ENCODE results near the gene PRKCD.
A peak's percentile ranks its signal among the peaks of the same experiment; 100 is the strongest.

Gene PRKCD

DNA sequence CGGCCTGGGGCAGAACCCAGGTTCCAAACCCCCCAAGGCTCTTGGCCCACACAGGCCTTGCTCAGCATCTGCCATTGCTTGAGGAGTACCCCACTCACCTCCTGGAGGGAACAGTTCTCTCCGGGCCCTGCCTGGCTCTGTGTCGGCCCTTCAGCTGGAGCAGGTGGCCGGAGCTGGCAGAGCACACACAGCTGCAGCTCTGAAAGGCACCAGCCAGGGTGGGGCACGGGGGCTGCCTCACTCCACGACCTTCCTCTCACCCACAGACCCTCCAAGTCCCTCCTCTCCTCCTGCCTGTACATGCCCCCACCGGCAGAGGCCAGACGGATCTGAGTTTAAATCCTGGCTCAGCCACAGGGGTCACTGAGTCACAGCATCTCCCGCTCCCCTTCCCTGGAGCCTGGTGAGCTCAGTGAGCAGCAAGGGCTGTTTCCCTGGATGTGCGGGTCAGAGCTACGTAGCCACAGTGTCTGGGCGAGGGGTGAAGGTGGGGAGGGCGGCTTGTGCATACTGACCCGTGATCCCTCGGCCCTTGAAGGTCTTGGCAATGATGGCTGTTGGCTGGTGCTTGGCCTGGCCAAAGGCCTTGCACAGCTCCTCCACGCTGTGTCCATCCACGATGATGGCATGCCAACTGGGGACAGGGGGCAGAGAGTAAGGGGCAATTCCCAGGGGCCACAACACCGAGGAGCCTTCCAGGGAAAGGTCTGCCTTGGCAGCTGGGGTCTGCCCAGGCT, 71.8 kb downstream of the PRKCD start:
- H3K27ac ChIP-seq (replicated peaks; ENCODE audit: low read length): no peak overlapping the region
- H3K4me1 ChIP-seq (ENCODE audit: control insufficient read depth in 2 of 2, insufficient read depth in 1 of 2, low read depth in 1 of 2, low read length in 2 of 2): peaks cover 0 to 5% of the 10 kb centered on the region in 2 donors
- H2AK5ac ChIP-seq (ENCODE audit: low read depth, low read length): no peak overlapping the region
- H3K27me3 ChIP-seq (ENCODE audit: control insufficient read depth in 3 of 3, insufficient read depth in 3 of 3, low read depth in 1 of 3, low read length in 3 of 3): no peaks in the 10 kb centered on the region
- no peak overlapping the region for H2BK120ac ChIP-seq (ENCODE audit: low read depth, low read length)
- no peak overlapping the region for H2BK12ac ChIP-seq (ENCODE audit: low read length)
- H2BK15ac ChIP-seq (ENCODE audit: low read length): no peak overlapping the region
- no peak overlapping the region for H4K8ac ChIP-seq (ENCODE audit: low read depth, low read length)
- H3K4me3 ChIP-seq (ENCODE audit: low read length in 2 of 2): peak overlapping the region in 1 of 2 donors; percentile 13
- peaks cover 83 to 98% of the 10 kb centered on the region in 2 donors for H3K36me3 ChIP-seq (replicated peaks in 1 of 2; ENCODE audit: control insufficient read depth in 2 of 2, insufficient read depth in 2 of 2, low read length in 2 of 2)
- H4K91ac ChIP-seq (ENCODE audit: low read depth, low read length, poor library complexity): no peak overlapping the region
- H3K9me3 ChIP-seq (replicated peaks in 1 of 2; ENCODE audit: control insufficient read depth in 2 of 2, insufficient read depth in 1 of 2, low read depth in 1 of 2, low read length in 2 of 2): peaks cover 0 to 1% of the 10 kb centered on the region in 2 donors
- peak overlapping the region; percentile 46 for H3K18ac ChIP-seq (ENCODE audit: low read length)
- H3K4ac ChIP-seq (ENCODE audit: low read length): no peak overlapping the region
- no peak overlapping the region for H2AFZ ChIP-seq (ENCODE audit: low read length)
- peaks cover 8% of the 10 kb centered on the region for H3K79me1 ChIP-seq (ENCODE audit: low read depth, low read length)
- WGBS, 2 donors (ENCODE audit: extremely low coverage in 2 of 2, insufficient read length in 2 of 2, insufficient replicate concordance in 1 of 2): no CpG with 5 or more reads among the region's 18 CpGs
- no peak for DNase-seq (ENCODE audit: low spot score)
- peak overlapping the region; percentile 74 for H3K9ac ChIP-seq (ENCODE audit: low read depth, low read length, poor library complexity)
- peak overlapping the region; percentile 70 for H3K23ac ChIP-seq (ENCODE audit: low read depth, low read length, poor library complexity)
- H2BK5ac ChIP-seq (ENCODE audit: low read length): peak overlapping the region; percentile 72
- peak overlapping the region; percentile 41 for H3K14ac ChIP-seq (ENCODE audit: low read length)
- H3K4me2 ChIP-seq (ENCODE audit: insufficient read depth, low read length, poor library complexity, severe bottlenecking): no peak overlapping the region

DNA sequence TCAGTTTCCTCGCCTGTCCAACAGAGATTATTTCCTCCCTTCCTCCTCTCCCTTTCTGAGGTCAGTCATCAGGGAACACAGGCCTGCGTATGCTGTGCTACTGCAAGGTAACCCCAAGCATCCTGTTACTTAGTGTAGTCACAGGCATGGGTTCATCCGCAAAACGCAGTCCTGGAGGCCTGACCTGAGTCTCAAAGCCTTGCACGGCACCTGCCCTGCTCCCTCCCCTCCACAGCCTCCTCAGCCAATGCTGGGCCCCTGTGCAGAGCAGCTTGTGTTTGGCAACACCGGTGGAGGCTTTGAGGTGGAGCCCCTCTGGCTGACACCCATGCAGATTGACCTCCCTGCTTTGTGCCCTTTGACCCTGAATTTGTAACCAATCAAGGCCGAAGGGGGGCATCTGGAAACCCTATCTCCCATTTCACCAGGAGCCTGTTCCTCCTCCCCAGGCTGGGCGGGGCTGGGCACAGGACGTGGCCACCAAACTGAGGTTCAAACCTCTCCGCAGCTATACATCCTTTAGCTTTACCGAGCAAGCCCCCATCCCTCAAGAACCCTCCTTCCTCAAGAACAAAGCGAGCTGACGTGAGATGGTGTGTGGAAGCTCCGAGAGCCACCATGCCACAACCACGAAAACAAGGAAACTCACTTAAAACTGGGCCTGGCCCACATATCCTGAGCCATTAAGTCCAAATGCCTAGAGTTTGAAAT, 73.3 kb downstream of the PRKCD start:
- H3K23ac ChIP-seq (ENCODE audit: low read depth, low read length, poor library complexity): peak overlapping the region; percentile 17
- H4K91ac ChIP-seq (ENCODE audit: low read depth, low read length, poor library complexity): no peak overlapping the region
- H3K18ac ChIP-seq (ENCODE audit: low read length): no peak overlapping the region
- H4K8ac ChIP-seq (ENCODE audit: low read depth, low read length): no peak overlapping the region
- peaks cover 0 to 5% of the 10 kb centered on the region in 2 donors for H3K4me1 ChIP-seq (ENCODE audit: control insufficient read depth in 2 of 2, insufficient read depth in 1 of 2, low read depth in 1 of 2, low read length in 2 of 2)
- no peak overlapping the region for H2BK12ac ChIP-seq (ENCODE audit: low read length)
- no peak overlapping the region for H2BK120ac ChIP-seq (ENCODE audit: low read depth, low read length)
- H3K9me3 ChIP-seq (replicated peaks in 1 of 2; ENCODE audit: control insufficient read depth in 2 of 2, insufficient read depth in 1 of 2, low read depth in 1 of 2, low read length in 2 of 2): peaks cover 0 to 1% of the 10 kb centered on the region in 2 donors
- peak overlapping the region; percentile 6 for H2BK5ac ChIP-seq (ENCODE audit: low read length)
- no peak overlapping the region for H3K27ac ChIP-seq (replicated peaks; ENCODE audit: low read length)
- no peak overlapping the region for H3K4ac ChIP-seq (ENCODE audit: low read length)
- H2BK15ac ChIP-seq (ENCODE audit: low read length): no peak overlapping the region
- H2AFZ ChIP-seq (ENCODE audit: low read length): no peak overlapping the region
- peaks cover 8% of the 10 kb centered on the region for H3K79me1 ChIP-seq (ENCODE audit: low read depth, low read length)
- H2AK5ac ChIP-seq (ENCODE audit: low read depth, low read length): no peak overlapping the region
- no peak for DNase-seq (ENCODE audit: low spot score)
- H3K27me3 ChIP-seq (ENCODE audit: control insufficient read depth in 3 of 3, insufficient read depth in 3 of 3, low read depth in 1 of 3, low read length in 3 of 3): no peaks in the 10 kb centered on the region
- peaks cover 76 to 98% of the 10 kb centered on the region in 2 donors for H3K36me3 ChIP-seq (replicated peaks in 1 of 2; ENCODE audit: control insufficient read depth in 2 of 2, insufficient read depth in 2 of 2, low read length in 2 of 2)
- H3K4me3 ChIP-seq (ENCODE audit: low read length in 2 of 2): no peak overlapping the region
- no peak overlapping the region for H3K14ac ChIP-seq (ENCODE audit: low read length)
- no peak overlapping the region for H3K4me2 ChIP-seq (ENCODE audit: insufficient read depth, low read length, poor library complexity, severe bottlenecking)
- WGBS, 2 donors (ENCODE audit: extremely low coverage in 2 of 2, insufficient read length in 2 of 2, insufficient replicate concordance in 1 of 2): no CpG with 5 or more reads among the region's 15 CpGs
- H3K9ac ChIP-seq (ENCODE audit: low read depth, low read length, poor library complexity): peak overlapping the region; percentile 53

DNA sequence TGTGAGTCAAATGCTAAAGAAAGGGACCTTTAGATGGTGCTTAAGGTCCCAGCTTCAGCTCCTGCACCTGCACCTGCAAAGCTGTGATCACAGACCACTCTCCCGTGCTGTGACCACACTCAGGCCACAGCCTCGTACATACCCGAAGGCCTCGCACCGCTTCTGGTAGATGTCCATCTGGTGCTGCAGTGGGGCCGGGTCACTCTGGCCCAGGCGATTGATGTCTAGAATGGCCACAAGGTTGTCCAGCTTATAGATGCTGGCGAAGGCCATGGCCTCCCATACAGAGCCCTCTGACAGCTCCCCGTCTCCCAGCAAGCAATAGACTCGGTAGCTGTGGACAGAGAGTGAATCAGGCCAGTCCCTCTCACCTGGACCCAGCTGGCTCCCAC, 73.8 kb downstream of the PRKCD start:
- no CpG with 5 or more reads among the region's 10 CpGs for WGBS, 2 donors (ENCODE audit: extremely low coverage in 2 of 2, insufficient read length in 2 of 2, insufficient replicate concordance in 1 of 2)
- H4K91ac ChIP-seq (ENCODE audit: low read depth, low read length, poor library complexity): no peak overlapping the region
- no peak overlapping the region for H3K27ac ChIP-seq (replicated peaks; ENCODE audit: low read length)
- H2BK120ac ChIP-seq (ENCODE audit: low read depth, low read length): no peak overlapping the region
- no peak for DNase-seq (ENCODE audit: low spot score)
- peaks cover 0 to 1% of the 10 kb centered on the region in 2 donors for H3K9me3 ChIP-seq (replicated peaks in 1 of 2; ENCODE audit: control insufficient read depth in 2 of 2, insufficient read depth in 1 of 2, low read depth in 1 of 2, low read length in 2 of 2)
- H3K27me3 ChIP-seq (ENCODE audit: control insufficient read depth in 3 of 3, insufficient read depth in 3 of 3, low read depth in 1 of 3, low read length in 3 of 3): no peaks in the 10 kb centered on the region
- H3K36me3 ChIP-seq (replicated peaks in 1 of 2; ENCODE audit: control insufficient read depth in 2 of 2, insufficient read depth in 2 of 2, low read length in 2 of 2): peaks cover 75 to 98% of the 10 kb centered on the region in 2 donors
- H4K8ac ChIP-seq (ENCODE audit: low read depth, low read length): no peak overlapping the region
- H3K4ac ChIP-seq (ENCODE audit: low read length): no peak overlapping the region
- no peak overlapping the region for H2AFZ ChIP-seq (ENCODE audit: low read length)
- H2AK5ac ChIP-seq (ENCODE audit: low read depth, low read length): no peak overlapping the region
- H3K4me3 ChIP-seq (ENCODE audit: low read length in 2 of 2): no peak overlapping the region
- H3K23ac ChIP-seq (ENCODE audit: low read depth, low read length, poor library complexity): no peak overlapping the region
- no peak overlapping the region for H3K14ac ChIP-seq (ENCODE audit: low read length)
- H3K18ac ChIP-seq (ENCODE audit: low read length): no peak overlapping the region
- H3K79me1 ChIP-seq (ENCODE audit: low read depth, low read length): peaks cover 9% of the 10 kb centered on the region
- no peak overlapping the region for H2BK15ac ChIP-seq (ENCODE audit: low read length)
- H2BK5ac ChIP-seq (ENCODE audit: low read length): no peak overlapping the region
- H3K9ac ChIP-seq (ENCODE audit: low read depth, low read length, poor library complexity): no peak overlapping the region
- no peak overlapping the region for H3K4me2 ChIP-seq (ENCODE audit: insufficient read depth, low read length, poor library complexity, severe bottlenecking)
- no peak overlapping the region for H2BK12ac ChIP-seq (ENCODE audit: low read length)
- H3K4me1 ChIP-seq (ENCODE audit: control insufficient read depth in 2 of 2, insufficient read depth in 1 of 2, low read depth in 1 of 2, low read length in 2 of 2): peaks cover 0 to 5% of the 10 kb centered on the region in 2 donors

DNA sequence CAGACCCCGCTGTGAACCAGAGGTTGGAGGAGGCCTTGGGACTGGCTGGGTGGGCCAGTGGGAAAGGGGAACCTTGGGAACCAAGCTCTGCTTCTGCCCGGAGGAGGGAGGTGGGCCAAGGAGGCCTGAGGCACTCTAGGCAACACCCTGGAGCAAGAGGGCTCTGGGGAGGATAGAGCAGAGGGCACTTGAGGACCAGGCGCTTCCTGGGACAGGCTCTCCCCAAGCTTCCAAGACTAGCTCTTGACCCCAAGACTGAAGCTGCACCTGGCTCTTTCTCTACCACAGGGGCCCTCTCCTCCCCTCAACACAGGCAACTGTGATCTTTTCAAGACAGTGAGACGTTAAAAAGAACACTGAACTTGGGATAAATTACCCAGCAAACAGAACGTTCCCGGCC, 74.5 kb downstream of the PRKCD start:
- Histone ChIP-seq H3K27ac (replicated peaks; ENCODE audit: low read length) (no peak overlapping the region), H4K91ac (ENCODE audit: low read depth, low read length, poor library complexity) (no peak overlapping the region)

More for the DNA sequence above, 74.5 kb downstream of the PRKCD start:
- H3K4me1 ChIP-seq (ENCODE audit: control insufficient read depth in 2 of 2, insufficient read depth in 1 of 2, low read depth in 1 of 2, low read length in 2 of 2): peaks cover 0 to 5% of the 10 kb centered on the region in 2 donors
- no peak overlapping the region for H3K18ac ChIP-seq (ENCODE audit: low read length)
- H4K8ac ChIP-seq (ENCODE audit: low read depth, low read length): no peak overlapping the region
- H3K9me3 ChIP-seq (replicated peaks in 1 of 2; ENCODE audit: control insufficient read depth in 2 of 2, insufficient read depth in 1 of 2, low read depth in 1 of 2, low read length in 2 of 2): peaks cover 0 to 1% of the 10 kb centered on the region in 2 donors
- no peak overlapping the region for H2AK5ac ChIP-seq (ENCODE audit: low read depth, low read length)
- H2BK12ac ChIP-seq (ENCODE audit: low read length): no peak overlapping the region
- H3K79me1 ChIP-seq (ENCODE audit: low read depth, low read length): peaks cover 15% of the 10 kb centered on the region
- H3K23ac ChIP-seq (ENCODE audit: low read depth, low read length, poor library complexity): no peak overlapping the region
- no CpG with 5 or more reads among the region's 6 CpGs for WGBS, 2 donors (ENCODE audit: extremely low coverage in 2 of 2, insufficient read length in 2 of 2, insufficient replicate concordance in 1 of 2)
- H3K36me3 ChIP-seq (replicated peaks in 1 of 2; ENCODE audit: control insufficient read depth in 2 of 2, insufficient read depth in 2 of 2, low read length in 2 of 2): peaks cover 74 to 98% of the 10 kb centered on the region in 2 donors
- H2BK120ac ChIP-seq (ENCODE audit: low read depth, low read length): no peak overlapping the region
- H3K27me3 ChIP-seq (ENCODE audit: control insufficient read depth in 3 of 3, insufficient read depth in 3 of 3, low read depth in 1 of 3, low read length in 3 of 3): no peaks in the 10 kb centered on the region
- no peak overlapping the region for H3K4me3 ChIP-seq (ENCODE audit: low read length in 2 of 2)
- DNase-seq (ENCODE audit: low spot score): no peak
- no peak overlapping the region for H3K9ac ChIP-seq (ENCODE audit: low read depth, low read length, poor library complexity)
- no peak overlapping the region for H3K4ac ChIP-seq (ENCODE audit: low read length)
- no peak overlapping the region for H3K14ac ChIP-seq (ENCODE audit: low read length)
- no peak overlapping the region for H2BK5ac ChIP-seq (ENCODE audit: low read length)
- no peak overlapping the region for H3K4me2 ChIP-seq (ENCODE audit: insufficient read depth, low read length, poor library complexity, severe bottlenecking)
- H2BK15ac ChIP-seq (ENCODE audit: low read length): no peak overlapping the region
- no peak overlapping the region for H2AFZ ChIP-seq (ENCODE audit: low read length)
